SJSA1 (cell line): ENCODE results near the gene NFIB. TPM values are rescaled to one million over a fixed set of nuclear protein-coding genes. Genes with fewer than 3 reads are reported as not detected.

ENCODE experiments used
- DNase-seq, 2 experiments: peaks; one replicate each; pipeline ENCODE4 v3.0.0-alpha.2; 2015 to 2020; ENCODE audit warnings: low spot score in 2 of 2, low read depth in 1 of 2
- H3K27ac ChIP-seq: fragments of 250-450 bp; sonication (Bioruptor Pico); 2 replicates; pipeline ENCODE4 v1.5.1; 2020; ENCODE audit warnings: mild to moderate bottlenecking, moderate library complexity
- H3K27me3 ChIP-seq: fragments of 250-450 bp; sonication (Bioruptor Pico); replicated peaks from 2 replicates; pipeline ENCODE4 v1.5.1; 2020; ENCODE audit warnings: mild to moderate bottlenecking, moderate library complexity
- H3K36me3 ChIP-seq: fragments of 250-450 bp; sonication (Bioruptor Pico); 2 replicates; pipeline ENCODE4 v1.5.1; 2020; ENCODE audit warnings: mild to moderate bottlenecking
- H3K4me1 ChIP-seq: fragments of 250-450 bp; sonication (Bioruptor Pico); replicated peaks from 2 replicates; pipeline ENCODE4 v1.6.1; 2021; ENCODE audit warnings: mild to moderate bottlenecking
- H3K4me3 ChIP-seq: fragments of 250-450 bp; sonication (Bioruptor Pico); 2 replicates; pipeline ENCODE4 v1.5.1; 2020; ENCODE audit warnings: mild to moderate bottlenecking
- H3K9me3 ChIP-seq: fragments of 250-450 bp; sonication (Bioruptor Pico); replicated peaks from 2 replicates; pipeline ENCODE4 v1.5.1; 2020; ENCODE audit warnings: mild to moderate bottlenecking
- total RNA-seq: library from RNA; depleted of rRNA; stranded (reverse); fragments of >200 nt; shearing (Covaris generic); gene quantifications from 2 replicates; pipeline ENCODE4 v1.2.3, GENCODE V29; 2014

NFIB gene
- total RNA-seq, 1 experiment from 2014 or later, result 7.6 TPM

- DNase-seq, result no peak
- no peaks in the 10 kb centered on the region for H3K4me1 ChIP-seq
- H3K27ac ChIP-seq, result no peak overlapping the region
- no peaks in the 10 kb centered on the region for H3K36me3 ChIP-seq
- no peak overlapping the region for H3K4me3 ChIP-seq
- no peaks in the 10 kb centered on the region for H3K27me3 ChIP-seq
- H3K9me3 ChIP-seq, result no peaks in the 10 kb centered on the region
Observed at GRCh38 chr9:14057368-14058324, 256.3 kb downstream of the NFIB start.

- DNase-seq, result no peak
- no peaks in the 10 kb centered on the region for H3K9me3 ChIP-seq
- H3K27me3 ChIP-seq, result no peaks in the 10 kb centered on the region
- no peaks in the 10 kb centered on the region for H3K36me3 ChIP-seq
- H3K4me3 ChIP-seq, result no peak overlapping the region
- no peaks in the 10 kb centered on the region for H3K4me1 ChIP-seq
- H3K27ac ChIP-seq, result no peak overlapping the region
Observed at GRCh38 chr9:14056316-14056861, 257.6 kb downstream of the NFIB start.

GRCh38 chr9:14054096-14054495 lies 259.8 kb downstream of the NFIB start:
- no peak for DNase-seq
- Histone ChIP-seq H3K36me3 (no peaks in the 10 kb centered on the region), H3K9me3 (no peaks in the 10 kb centered on the region), H3K4me3 (no peak overlapping the region), H3K4me1 (no peaks in the 10 kb centered on the region), H3K27ac (no peak overlapping the region), H3K27me3 (no peaks in the 10 kb centered on the region)

GRCh38 chr9:14052359-14052758 lies 261.6 kb downstream of the NFIB start:
- H3K4me3 ChIP-seq, result no peak overlapping the region
- H3K9me3 ChIP-seq, result no peaks in the 10 kb centered on the region
- no peak overlapping the region for H3K27ac ChIP-seq
- no peaks in the 10 kb centered on the region for H3K27me3 ChIP-seq
- DNase-seq, result no peak
- no peaks in the 10 kb centered on the region for H3K36me3 ChIP-seq
- no peaks in the 10 kb centered on the region for H3K4me1 ChIP-seq

- Histone ChIP-seq H3K9me3 (no peaks in the 10 kb centered on the region), H3K4me3 (no peak overlapping the region), H3K4me1 (no peaks in the 10 kb centered on the region), H3K27ac (no peak overlapping the region), H3K27me3 (no peaks in the 10 kb centered on the region), H3K36me3 (no peaks in the 10 kb centered on the region)
- no peak for DNase-seq
Observed at GRCh38 chr9:14051419-14051818, 262.5 kb downstream of the NFIB start.

GRCh38 chr9:14043483-14043882 lies 270.5 kb downstream of the NFIB start:
- H3K27me3 ChIP-seq, result no peaks in the 10 kb centered on the region
- no peak for DNase-seq
- no peak overlapping the region for H3K4me3 ChIP-seq
- H3K4me1 ChIP-seq, result no peaks in the 10 kb centered on the region
- no peak overlapping the region for H3K27ac ChIP-seq
- no peaks in the 10 kb centered on the region for H3K9me3 ChIP-seq
- no peaks in the 10 kb centered on the region for H3K36me3 ChIP-seq

- Histone ChIP-seq H3K9me3 (no peaks in the 10 kb centered on the region), H3K36me3 (no peaks in the 10 kb centered on the region), H3K27ac (no peak overlapping the region), H3K27me3 (no peaks in the 10 kb centered on the region), H3K4me1 (no peaks in the 10 kb centered on the region), H3K4me3 (no peak overlapping the region)
- no peak for DNase-seq
Observed at GRCh38 chr9:14037331-14037730, 276.6 kb downstream of the NFIB start.

GRCh38 chr9:14033067-14033466 lies 280.9 kb downstream of the NFIB start:
- Histone ChIP-seq H3K27ac (no peak overlapping the region), H3K4me3 (no peak overlapping the region), H3K27me3 (no peaks in the 10 kb centered on the region), H3K9me3 (no peaks in the 10 kb centered on the region), H3K4me1 (no peaks in the 10 kb centered on the region), H3K36me3 (no peaks in the 10 kb centered on the region)
- no peak for DNase-seq
